Esophagus muscularis mucosa (tissue), 4 donors: ENCODE results near the gene IPPK.

Experiments used
- EP300 ChIP-seq: sonication (generic); formaldehyde crosslinking; IDR thresholded peaks from one replicate; pipeline ENCODE4 v1.6.1; 2017; ENCODE audit warnings: antibody characterized with exemption
- POLR2A ChIP-seq: fragments of 450-650 bp; IDR thresholded peaks from one replicate; pipeline ENCODE4 v1.6.1; 2017; ENCODE audit warnings: antibody characterized with exemption, moderate library complexity, mild to moderate bottlenecking, low read depth
- POLR2AphosphoS5 ChIP-seq, 2 donors: sonication (generic); formaldehyde crosslinking; IDR thresholded peaks; one replicate each; pipeline ENCODE4 v1.6.1; 2017; ENCODE audit warnings: antibody characterized with exemption in 2 of 2
- TF ChIP-seq, protein P1 (sequence below), 3 experiments: fragments of 200-600 bp in 2 of 3; fragments of 450-650 bp in 1 of 3; sonication (generic) in 2 of 3; IDR thresholded peaks; one replicate each; pipeline ENCODE4 v1.5.1; 2017 to 2019; ENCODE audit warnings: antibody characterized with exemption in 3 of 3, mild to moderate bottlenecking in 2 of 3, moderate library complexity in 1 of 3

GRCh38 chr9:92666912-92667532 lies 2.9 kb downstream of the IPPK start:
- TF ChIP-seq POLR2A (no peak), EP300 (no peak), POLR2AphosphoS5 (IDR thresholded peaks at IDR 0.05) (no peak)
- TF ChIP-seq, protein P1, sequence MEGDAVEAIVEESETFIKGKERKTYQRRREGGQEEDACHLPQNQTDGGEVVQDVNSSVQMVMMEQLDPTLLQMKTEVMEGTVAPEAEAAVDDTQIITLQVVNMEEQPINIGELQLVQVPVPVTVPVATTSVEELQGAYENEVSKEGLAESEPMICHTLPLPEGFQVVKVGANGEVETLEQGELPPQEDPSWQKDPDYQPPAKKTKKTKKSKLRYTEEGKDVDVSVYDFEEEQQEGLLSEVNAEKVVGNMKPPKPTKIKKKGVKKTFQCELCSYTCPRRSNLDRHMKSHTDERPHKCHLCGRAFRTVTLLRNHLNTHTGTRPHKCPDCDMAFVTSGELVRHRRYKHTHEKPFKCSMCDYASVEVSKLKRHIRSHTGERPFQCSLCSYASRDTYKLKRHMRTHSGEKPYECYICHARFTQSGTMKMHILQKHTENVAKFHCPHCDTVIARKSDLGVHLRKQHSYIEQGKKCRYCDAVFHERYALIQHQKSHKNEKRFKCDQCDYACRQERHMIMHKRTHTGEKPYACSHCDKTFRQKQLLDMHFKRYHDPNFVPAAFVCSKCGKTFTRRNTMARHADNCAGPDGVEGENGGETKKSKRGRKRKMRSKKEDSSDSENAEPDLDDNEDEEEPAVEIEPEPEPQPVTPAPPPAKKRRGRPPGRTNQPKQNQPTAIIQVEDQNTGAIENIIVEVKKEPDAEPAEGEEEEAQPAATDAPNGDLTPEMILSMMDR (IDR thresholded peaks at IDR 0.05), result no peak
